GM21526 (cell line): ENCODE measurements around the gene KRTAP10-3.
"Not testable (repeated sequence)": the region's sequence is repeated elsewhere in the genome, so short reads cannot be mapped to it uniquely, and the experiment has no call there.

ENCODE experiments used
- ATAC-seq: cut with Tn5 transposase; IDR thresholded peaks from one replicate; pipeline ENCODE4 v1.9.1; 2021; ENCODE audit warnings: moderate library complexity; ENCODE audit not compliant: unreplicated experiment, low FRiP score

The KRTAP10-3 gene

GRCh38 chr21:44590897-44591800 lies 32.6 kb upstream of the KRTAP10-3 start:
- ATAC-seq = not testable (repeated sequence)

GRCh38 chr21:44590311-44590721 lies 31.7 kb upstream of the KRTAP10-3 start:
- ATAC-seq = no peak

GRCh38 chr21:44589586-44590305 lies 31.2 kb upstream of the KRTAP10-3 start:
- ATAC-seq = no peak

- no peak for ATAC-seq
Observed at GRCh38 chr21:44589094-44589493, 30.5 kb upstream of the KRTAP10-3 start.

GRCh38 chr21:44585892-44586291 lies 27.3 kb upstream of the KRTAP10-3 start:
- ATAC-seq = no peak

GRCh38 chr21:44583800-44584147 lies 25.2 kb upstream of the KRTAP10-3 start:
- no peak for ATAC-seq

GRCh38 chr21:44583089-44583799 lies 24.6 kb upstream of the KRTAP10-3 start:
- no peak for ATAC-seq

GRCh38 chr21:44582055-44582454 lies 23.5 kb upstream of the KRTAP10-3 start:
- no peak for ATAC-seq

- ATAC-seq = no peak
Observed at GRCh38 chr21:44581158-44581557, 22.6 kb upstream of the KRTAP10-3 start.

GRCh38 chr21:44580231-44580821 lies 21.7 kb upstream of the KRTAP10-3 start, which contains the start of gene KRTAP10-5:
TSS of gene KRTAP10-5 (minus strand) at chr21:44580604. CDS start at chr21:44580578, 26 bp downstream.
- ATAC-seq = not testable (repeated sequence)

- no peak for ATAC-seq
Observed at GRCh38 chr21:44579833-44580144, 21.2 kb upstream of the KRTAP10-3 start.

- no peak for ATAC-seq
Observed at GRCh38 chr21:44579056-44579832, 20.6 kb upstream of the KRTAP10-3 start.

GRCh38 chr21:44578371-44579055 lies 19.9 kb upstream of the KRTAP10-3 start:
- ATAC-seq = no peak

- no peak for ATAC-seq
Observed at GRCh38 chr21:44576025-44576420, 17.4 kb upstream of the KRTAP10-3 start.

GRCh38 chr21:44575307-44576024 lies 16.9 kb upstream of the KRTAP10-3 start:
- no peak for ATAC-seq

GRCh38 chr21:44574457-44575306 lies 16.1 kb upstream of the KRTAP10-3 start:
- ATAC-seq = no peak

- ATAC-seq = not testable (repeated sequence)
Observed at GRCh38 chr21:44573630-44574456, 15.2 kb upstream of the KRTAP10-3 start, which contains the start of gene KRTAP10-4. TSS of gene KRTAP10-4 (plus strand) at chr21:44573729. CDS start at chr21:44573759, 30 bp downstream.
